Measurements from ENCODE around the gene CD59.
A peak's percentile ranks its signal among the peaks of the same experiment; 100 is the strongest.

Gene CD59

DNA sequence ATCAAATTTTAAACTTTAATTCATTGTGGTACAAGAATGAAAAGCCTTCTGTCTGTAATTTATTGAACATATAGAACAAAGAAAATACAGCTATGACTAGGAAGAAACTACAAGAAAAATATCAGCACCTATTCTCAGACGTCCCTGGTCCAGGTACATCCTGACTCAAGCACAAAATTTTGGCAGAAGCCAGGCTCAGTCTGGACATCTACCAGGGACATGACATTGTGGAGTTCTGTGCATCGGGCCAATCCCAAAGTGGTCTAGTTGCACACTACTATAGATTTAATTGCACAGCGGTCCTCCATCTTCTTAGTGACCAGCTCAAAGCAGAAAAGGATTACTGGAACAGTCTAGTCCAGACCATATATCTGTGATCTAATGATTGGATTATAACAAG lies 15.7 kb upstream of the CD59 start:
- TF ChIP-seq, protein P1, sequence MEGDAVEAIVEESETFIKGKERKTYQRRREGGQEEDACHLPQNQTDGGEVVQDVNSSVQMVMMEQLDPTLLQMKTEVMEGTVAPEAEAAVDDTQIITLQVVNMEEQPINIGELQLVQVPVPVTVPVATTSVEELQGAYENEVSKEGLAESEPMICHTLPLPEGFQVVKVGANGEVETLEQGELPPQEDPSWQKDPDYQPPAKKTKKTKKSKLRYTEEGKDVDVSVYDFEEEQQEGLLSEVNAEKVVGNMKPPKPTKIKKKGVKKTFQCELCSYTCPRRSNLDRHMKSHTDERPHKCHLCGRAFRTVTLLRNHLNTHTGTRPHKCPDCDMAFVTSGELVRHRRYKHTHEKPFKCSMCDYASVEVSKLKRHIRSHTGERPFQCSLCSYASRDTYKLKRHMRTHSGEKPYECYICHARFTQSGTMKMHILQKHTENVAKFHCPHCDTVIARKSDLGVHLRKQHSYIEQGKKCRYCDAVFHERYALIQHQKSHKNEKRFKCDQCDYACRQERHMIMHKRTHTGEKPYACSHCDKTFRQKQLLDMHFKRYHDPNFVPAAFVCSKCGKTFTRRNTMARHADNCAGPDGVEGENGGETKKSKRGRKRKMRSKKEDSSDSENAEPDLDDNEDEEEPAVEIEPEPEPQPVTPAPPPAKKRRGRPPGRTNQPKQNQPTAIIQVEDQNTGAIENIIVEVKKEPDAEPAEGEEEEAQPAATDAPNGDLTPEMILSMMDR (IDR thresholded peaks at IDR 0.05; ENCODE audit: low read depth, low read length, missing control alignments): no peak
- in situ Hi-C loops (cut with HindIII; ENCODE audit: low sequenced_read_pairs): no loop called here
- no peak for DNase-seq (ENCODE audit: low read depth)
- H3K4me3 ChIP-seq (ENCODE audit: low read depth, low read length): no peak overlapping the region

DNA sequence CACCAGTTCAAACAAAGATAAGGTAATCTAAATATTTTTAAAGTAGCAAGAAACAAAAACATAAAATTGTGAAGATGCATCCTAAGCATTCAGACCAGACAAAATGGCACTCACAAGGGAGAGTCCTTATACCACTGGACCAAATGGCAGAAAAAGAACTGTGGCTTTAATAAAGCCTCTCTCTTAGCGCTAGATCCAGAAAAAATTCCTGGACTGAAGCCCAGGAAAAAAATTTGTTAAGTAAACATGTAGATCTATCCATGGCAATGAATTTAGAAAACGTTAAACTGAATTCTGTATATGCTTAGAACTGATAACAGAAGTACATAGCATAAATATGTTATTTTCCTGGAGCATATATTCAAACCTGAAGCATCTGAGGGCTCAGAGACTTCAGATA lies 11.8 kb upstream of the CD59 start:
- in situ Hi-C loops (cut with HindIII; ENCODE audit: low sequenced_read_pairs): no loop called here
- TF ChIP-seq, protein P1 (IDR thresholded peaks at IDR 0.05; ENCODE audit: low read depth, low read length, missing control alignments): no peak
- peak; percentile 55 for DNase-seq (ENCODE audit: low read depth)
- no peak overlapping the region for H3K4me3 ChIP-seq (ENCODE audit: low read depth, low read length)

DNA sequence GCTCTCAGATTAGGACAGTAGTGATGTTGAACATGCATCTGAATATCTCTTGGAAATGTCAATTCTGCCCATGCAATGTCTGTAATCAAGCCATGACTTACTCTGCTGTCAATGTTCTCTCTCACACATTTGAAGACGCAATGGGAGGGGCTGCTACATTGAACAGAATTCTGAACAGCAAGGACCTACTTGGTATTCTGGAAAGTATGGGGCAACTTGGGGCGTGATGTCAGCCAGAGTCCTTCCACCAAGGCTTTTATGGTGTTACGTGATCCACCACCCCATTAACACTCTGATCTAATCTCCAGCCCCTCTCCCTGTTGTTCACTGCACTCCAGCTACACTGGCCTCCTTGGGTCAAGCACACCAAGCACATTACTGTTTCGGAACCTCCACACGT lies 7.1 kb upstream of the CD59 start:
- H3K4me3 ChIP-seq (ENCODE audit: low read depth, low read length): no peak overlapping the region
- DNase-seq (ENCODE audit: low read depth): no peak
- TF ChIP-seq, protein P1 (IDR thresholded peaks at IDR 0.05; ENCODE audit: low read depth, low read length, missing control alignments): no peak
- in situ Hi-C loops (cut with HindIII; ENCODE audit: low sequenced_read_pairs): no loop called here

DNA sequence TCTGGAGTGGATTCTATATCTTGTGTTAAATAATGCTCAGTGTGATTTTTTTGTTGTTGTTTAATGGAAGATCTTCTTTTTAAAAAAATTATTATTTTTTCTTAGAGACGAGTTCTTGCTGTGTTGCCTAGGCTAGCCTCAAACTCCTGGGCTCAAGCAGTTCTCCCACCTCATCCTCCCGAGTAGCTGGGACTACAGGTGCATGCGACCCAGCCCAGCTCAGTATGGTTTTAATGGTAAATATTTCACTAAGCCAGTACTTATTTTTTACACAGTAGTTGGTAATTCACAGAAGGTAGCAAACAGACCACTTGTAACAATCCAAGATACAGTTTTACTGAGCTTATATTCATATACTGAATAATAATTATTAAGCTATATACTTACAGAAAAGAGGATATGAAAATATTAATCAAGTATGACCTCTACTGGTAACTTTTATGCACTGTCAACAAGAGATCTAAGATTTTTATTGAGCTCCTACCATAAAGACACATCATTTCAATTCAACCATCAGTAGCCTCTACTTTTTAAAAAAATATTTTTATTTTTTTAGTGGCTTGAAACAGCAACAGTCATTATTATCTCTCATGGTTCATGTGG lies 6.1 kb upstream of the CD59 start:
- H3K4me3 ChIP-seq (ENCODE audit: low read depth, low read length): no peak overlapping the region
- TF ChIP-seq, protein P1 (IDR thresholded peaks at IDR 0.05; ENCODE audit: low read depth, low read length, missing control alignments): peak; percentile 16
- in situ Hi-C loops (cut with HindIII; ENCODE audit: low sequenced_read_pairs): no loop called here
- DNase-seq (ENCODE audit: low read depth): no peak

DNA sequence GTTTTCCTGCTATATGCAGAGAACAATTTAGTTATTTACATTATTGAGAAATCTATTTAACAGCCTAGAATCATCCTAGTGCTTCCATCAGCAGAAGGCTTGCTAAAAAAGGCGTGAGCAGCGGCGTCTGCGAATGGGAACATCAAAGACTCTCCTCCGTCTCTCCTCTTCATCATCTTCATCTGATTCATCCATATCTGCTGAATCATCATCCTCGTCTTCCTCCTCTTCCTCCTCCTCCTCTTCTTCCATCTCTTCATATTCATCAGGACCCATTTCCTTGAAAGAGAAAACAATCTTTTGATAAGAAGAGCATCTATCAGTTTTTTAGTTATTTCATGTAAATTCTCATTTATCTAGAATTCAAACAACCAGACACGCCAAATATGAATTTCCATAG lies 5.6 kb upstream of the CD59 start:
- no peak overlapping the region for H3K4me3 ChIP-seq (ENCODE audit: low read depth, low read length)
- TF ChIP-seq, protein P1 (IDR thresholded peaks at IDR 0.05; ENCODE audit: low read depth, low read length, missing control alignments): no peak
- in situ Hi-C loops (cut with HindIII; ENCODE audit: low sequenced_read_pairs): no loop called here
- no peak for DNase-seq (ENCODE audit: low read depth)

DNA sequence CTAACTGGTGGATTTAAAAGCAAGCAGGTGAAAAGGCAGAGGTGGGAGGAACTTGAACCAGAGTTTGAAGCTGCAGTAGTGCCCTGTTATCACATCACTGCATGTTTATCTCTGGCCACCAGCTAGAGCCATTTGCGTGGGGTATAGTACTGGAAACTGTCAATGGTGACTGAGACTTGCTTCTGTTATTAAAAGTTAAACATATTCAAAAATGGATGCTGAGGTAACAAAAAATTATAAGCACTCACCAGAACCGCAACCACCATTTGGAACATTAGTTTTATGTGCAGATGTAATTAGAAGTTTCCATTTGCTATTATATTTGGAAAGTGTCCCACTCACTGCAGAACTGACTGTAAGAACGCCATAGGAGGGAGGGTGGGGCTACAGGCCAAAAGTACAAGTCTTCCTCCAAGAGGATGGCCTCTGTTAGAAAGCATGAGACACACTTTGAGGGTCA lies 1.2 kb upstream of the CD59 start:
- TF ChIP-seq, protein P1 (IDR thresholded peaks at IDR 0.05; ENCODE audit: low read depth, low read length, missing control alignments): no peak
- H3K4me3 ChIP-seq (ENCODE audit: low read depth, low read length): no peak overlapping the region
- no peak for DNase-seq (ENCODE audit: low read depth)
- in situ Hi-C loops (cut with HindIII; ENCODE audit: low sequenced_read_pairs): no loop called here
